Effector CD4-positive, alpha-beta T cell (primary cell): ENCODE measurements around the gene GLYATL1.
"Not testable (repeated sequence)": the region's sequence is repeated elsewhere in the genome, so short reads cannot be mapped to it uniquely, and the experiment has no call there.

Source experiments
- DNase-seq: peaks from one replicate; pipeline ENCODE4 v3.0.0-alpha.2; 2020

GLYATL1 gene

DNA sequence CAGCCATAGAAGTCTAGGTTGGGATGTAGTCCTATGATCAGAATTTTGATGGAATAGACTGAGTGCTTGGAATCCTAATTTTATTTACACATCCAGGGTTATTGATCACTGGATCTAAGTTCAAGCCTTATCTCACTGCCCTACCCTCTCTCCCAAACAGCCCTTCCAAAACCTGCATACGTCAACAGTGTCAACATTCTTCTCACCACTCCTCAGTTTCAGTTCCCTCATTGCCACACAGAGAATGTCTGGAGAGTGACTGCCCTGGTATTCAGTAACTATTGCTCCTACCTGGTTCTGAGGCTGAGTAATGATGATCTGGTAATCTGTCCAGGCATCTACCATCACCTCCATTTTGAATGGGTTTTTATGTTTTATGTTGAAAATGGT is 60.0 kb downstream of the GLYATL1 start:
- DNase-seq, result no peak

DNA sequence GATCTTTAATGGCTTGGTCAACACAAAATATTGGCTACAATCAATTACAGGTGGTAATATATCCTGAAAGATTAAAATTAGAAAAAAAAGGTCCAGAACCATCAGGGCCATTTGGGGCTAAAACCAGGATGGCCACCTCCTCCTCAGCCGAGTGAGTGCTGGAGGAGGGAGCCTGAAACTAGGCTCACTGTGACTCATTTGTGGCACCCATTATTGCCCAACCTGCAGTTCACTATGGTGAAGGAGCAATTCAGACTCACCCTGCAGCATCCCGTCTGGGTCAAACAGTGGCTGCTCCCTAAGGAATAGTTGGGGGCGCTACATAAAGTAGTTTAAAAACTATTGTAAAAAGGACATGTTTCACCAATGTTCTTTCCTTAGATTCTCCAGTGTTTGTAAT is 60.7 kb downstream of the GLYATL1 start:
- DNase-seq, result no peak

DNA sequence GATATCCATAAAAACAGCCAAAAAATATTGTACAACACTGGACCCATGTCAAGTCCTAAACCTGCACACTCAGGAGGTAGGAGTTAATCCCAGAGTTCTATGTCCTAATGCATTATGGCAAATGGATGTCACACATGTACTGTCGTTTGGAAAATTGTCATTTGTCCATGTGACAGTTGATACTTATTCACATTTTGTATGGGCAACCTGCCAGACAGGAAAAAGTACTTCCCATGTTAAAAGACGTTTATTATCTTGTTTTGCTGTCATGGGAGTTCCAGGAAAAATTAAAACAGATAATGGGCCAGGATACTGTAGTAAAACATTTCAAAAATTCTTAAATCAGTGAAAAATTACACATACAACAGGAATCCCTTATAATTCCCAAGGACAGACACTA is 62.7 kb downstream of the GLYATL1 start:
- DNase-seq, result not testable (repeated sequence)
